KMS-11 (cell line): Measurements from ENCODE around the gene BICDL1.

ENCODE experiments used
- H2AFZ ChIP-seq: fragments of 200-600 bp; sonication (generic); 2 replicates; pipeline ENCODE4 v1.6.1; 2016; ENCODE audit warnings: antibody characterized with exemption, mixed run types, low read depth
- H3K27ac ChIP-seq: fragments of 200-600 bp; sonication (generic); 2 replicates; pipeline ENCODE4 v1.6.1; 2016; ENCODE audit warnings: mild to moderate bottlenecking, mixed run types
- H3K27me3 ChIP-seq: fragments of 200-600 bp; sonication (generic); 2 replicates; pipeline ENCODE4 v1.6.1; 2017; ENCODE audit warnings: mild to moderate bottlenecking, low read depth, mixed run types, moderate library complexity; ENCODE audit not compliant: insufficient read depth
- H3K36me3 ChIP-seq: fragments of 200-600 bp; sonication (generic); 2 replicates; pipeline ENCODE4 v1.6.1; 2017; ENCODE audit warnings: mild to moderate bottlenecking, mixed run types; ENCODE audit not compliant: insufficient read depth
- H3K4me1 ChIP-seq: fragments of 200-600 bp; sonication (generic); 2 replicates; pipeline ENCODE4 v1.6.1; 2016; ENCODE audit warnings: mild to moderate bottlenecking, low read depth, mixed run types; ENCODE audit not compliant: poor library complexity, severe bottlenecking
- H3K4me2 ChIP-seq: fragments of 200-600 bp; sonication (generic); 2 replicates; pipeline ENCODE4 v1.7.0; 2016; ENCODE audit warnings: mild to moderate bottlenecking, mixed run types
- H3K4me3 ChIP-seq: fragments of 200-600 bp; sonication (generic); IDR thresholded peaks from 2 replicates; pipeline ENCODE4 v1.6.1; 2017; ENCODE audit warnings: low read depth, low read length, mixed read lengths; ENCODE audit not compliant: insufficient read depth
- H3K79me2 ChIP-seq: fragments of 200-600 bp; sonication (generic); 2 replicates; pipeline ENCODE4 v1.6.1; 2016; ENCODE audit warnings: low read depth, mixed run types; ENCODE audit not compliant: insufficient read depth
- H3K9ac ChIP-seq: fragments of 200-600 bp; sonication (generic); 2 replicates; pipeline ENCODE4 v1.6.1; 2016; ENCODE audit warnings: mild to moderate bottlenecking, mixed run types
- H4K20me1 ChIP-seq: fragments of 200-600 bp; sonication (generic); 2 replicates; pipeline ENCODE4 v1.6.1; 2016; ENCODE audit warnings: mild to moderate bottlenecking, mixed run types; ENCODE audit not compliant: insufficient read depth
- TF ChIP-seq, protein P1 (sequence below): fragments of 200-600 bp; sonication (generic); conservative IDR thresholded peaks from 2 replicates; pipeline ENCODE4 v1.6.1; 2017; ENCODE audit warnings: low read depth, mild to moderate bottlenecking, antibody characterized with exemption, low read length, moderate library complexity, mixed read lengths

The BICDL1 gene

DNA sequence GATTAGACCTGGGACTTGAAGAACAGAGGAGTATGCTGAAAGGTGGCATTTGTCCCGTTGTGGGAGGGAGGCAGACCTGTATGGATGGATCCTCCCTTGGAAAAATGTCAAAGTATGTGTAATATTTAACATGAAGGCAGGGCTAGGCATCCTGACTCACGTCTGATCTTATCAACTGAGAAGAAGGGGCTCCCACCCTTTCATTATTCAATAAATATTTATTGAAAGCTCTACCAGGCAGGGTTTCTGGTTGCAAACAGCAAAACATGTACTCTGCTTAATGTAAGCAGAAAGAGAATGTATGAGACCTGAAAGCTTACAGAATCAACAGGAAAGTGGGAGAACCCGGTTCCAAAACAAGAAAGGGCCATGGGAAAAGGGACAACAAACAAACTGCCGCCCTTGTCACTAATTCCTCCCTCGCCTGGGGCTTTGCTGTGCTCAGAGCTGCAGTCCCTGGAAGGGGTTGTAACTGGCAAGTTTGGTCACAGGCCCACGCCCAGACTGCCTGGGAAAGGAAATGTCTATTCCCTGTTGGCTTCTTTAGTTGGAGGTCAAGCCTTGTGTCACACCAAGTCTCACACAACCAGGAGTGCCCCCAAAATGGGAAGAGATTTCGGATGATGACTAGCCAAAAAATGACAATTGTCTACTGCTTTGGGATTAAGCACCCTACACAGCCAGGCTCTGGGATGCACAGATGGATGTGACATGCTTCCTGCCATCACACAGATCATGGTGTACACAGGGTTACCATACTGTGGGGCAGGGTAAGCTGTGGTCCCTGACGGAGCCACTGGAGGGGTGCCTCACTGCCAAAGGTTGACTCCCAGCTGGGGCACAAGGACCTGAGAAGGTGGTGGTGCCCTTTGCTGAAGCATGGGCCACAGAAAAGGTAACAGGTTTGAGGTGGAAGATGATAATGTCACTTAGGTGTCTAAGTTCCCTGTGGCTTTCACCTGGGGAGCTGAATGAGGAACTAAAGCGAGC lies 90.7 kb downstream of the BICDL1 start:
- Histone ChIP-seq H4K20me1 (no peaks in the 10 kb centered on the region), H3K79me2 (no peaks in the 10 kb centered on the region), H3K36me3 (no peaks in the 10 kb centered on the region), H3K9ac (no peak overlapping the region), H3K27ac (no peak overlapping the region), H3K4me2 (no peak overlapping the region), H3K4me1 (no peaks in the 10 kb centered on the region), H3K27me3 (no peaks in the 10 kb centered on the region), H3K4me3 (no peak overlapping the region), H2AFZ (no peak overlapping the region)
- TF ChIP-seq, protein P1, sequence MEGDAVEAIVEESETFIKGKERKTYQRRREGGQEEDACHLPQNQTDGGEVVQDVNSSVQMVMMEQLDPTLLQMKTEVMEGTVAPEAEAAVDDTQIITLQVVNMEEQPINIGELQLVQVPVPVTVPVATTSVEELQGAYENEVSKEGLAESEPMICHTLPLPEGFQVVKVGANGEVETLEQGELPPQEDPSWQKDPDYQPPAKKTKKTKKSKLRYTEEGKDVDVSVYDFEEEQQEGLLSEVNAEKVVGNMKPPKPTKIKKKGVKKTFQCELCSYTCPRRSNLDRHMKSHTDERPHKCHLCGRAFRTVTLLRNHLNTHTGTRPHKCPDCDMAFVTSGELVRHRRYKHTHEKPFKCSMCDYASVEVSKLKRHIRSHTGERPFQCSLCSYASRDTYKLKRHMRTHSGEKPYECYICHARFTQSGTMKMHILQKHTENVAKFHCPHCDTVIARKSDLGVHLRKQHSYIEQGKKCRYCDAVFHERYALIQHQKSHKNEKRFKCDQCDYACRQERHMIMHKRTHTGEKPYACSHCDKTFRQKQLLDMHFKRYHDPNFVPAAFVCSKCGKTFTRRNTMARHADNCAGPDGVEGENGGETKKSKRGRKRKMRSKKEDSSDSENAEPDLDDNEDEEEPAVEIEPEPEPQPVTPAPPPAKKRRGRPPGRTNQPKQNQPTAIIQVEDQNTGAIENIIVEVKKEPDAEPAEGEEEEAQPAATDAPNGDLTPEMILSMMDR = no peak

DNA sequence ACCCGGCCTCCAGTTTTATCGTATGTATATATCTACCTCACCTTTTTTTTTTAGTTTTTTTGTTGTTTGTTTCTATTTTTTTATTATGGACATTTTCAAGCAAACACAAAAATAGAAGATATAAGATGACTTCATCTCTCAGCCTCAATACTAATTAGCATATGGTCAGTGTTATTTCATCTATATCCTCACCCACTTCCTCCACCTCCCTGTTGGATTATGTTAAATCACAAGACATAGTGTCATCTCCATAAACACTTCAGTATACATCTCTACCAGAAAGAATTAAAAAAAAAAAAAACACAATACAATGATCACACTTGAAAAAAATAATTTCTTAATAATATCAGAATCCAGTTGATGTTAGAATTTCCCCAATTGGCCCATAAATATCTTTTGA lies 92.6 kb downstream of the BICDL1 start:
- TF ChIP-seq, protein P1 = no peak
- Histone ChIP-seq H3K9ac (no peak overlapping the region), H3K79me2 (no peaks in the 10 kb centered on the region), H3K4me2 (no peak overlapping the region), H3K4me1 (peaks cover 13% of the 10 kb centered on the region), H3K36me3 (no peaks in the 10 kb centered on the region), H3K27ac (no peak overlapping the region), H3K27me3 (no peaks in the 10 kb centered on the region), H2AFZ (no peak overlapping the region), H4K20me1 (no peaks in the 10 kb centered on the region), H3K4me3 (no peak overlapping the region)

DNA sequence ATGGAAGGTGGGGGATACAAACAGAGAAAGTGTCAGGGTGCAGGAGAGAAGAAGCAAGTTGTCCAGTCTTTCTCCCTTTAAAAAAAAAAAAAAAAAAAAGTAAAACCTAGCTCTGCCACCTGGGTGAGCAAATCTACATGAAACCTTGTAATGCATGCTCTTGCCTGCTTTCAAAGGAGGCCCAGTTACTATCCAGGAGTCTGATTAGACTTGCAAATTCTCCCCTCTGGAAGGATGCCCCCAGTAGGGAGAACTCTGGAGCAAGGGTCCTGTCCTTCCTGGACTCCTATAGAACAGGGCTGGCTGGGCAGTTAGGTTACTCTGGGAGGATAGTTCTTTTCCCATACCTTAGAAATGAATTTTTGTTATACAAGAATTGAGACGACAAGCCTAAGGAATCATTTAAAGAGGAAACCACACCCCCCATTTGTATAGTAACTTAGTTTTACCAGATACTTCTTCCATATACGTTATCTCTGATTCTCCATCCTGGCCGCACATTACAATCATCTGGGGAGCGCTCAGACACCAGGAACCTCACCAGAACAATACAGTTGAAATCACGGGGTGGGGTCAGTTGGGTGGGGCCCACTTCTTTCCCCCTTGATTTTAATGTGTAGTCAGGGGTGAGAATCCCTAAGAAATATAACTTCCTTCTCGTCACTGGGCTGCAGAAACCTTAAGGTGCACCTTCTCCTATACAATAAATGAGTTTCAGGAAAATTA lies 97.0 kb downstream of the BICDL1 start:
- peak overlapping the region; percentile 75 for H2AFZ ChIP-seq
- H3K27ac ChIP-seq = peak overlapping the region; percentile 85
- TF ChIP-seq, protein P1 = no peak

DNA sequence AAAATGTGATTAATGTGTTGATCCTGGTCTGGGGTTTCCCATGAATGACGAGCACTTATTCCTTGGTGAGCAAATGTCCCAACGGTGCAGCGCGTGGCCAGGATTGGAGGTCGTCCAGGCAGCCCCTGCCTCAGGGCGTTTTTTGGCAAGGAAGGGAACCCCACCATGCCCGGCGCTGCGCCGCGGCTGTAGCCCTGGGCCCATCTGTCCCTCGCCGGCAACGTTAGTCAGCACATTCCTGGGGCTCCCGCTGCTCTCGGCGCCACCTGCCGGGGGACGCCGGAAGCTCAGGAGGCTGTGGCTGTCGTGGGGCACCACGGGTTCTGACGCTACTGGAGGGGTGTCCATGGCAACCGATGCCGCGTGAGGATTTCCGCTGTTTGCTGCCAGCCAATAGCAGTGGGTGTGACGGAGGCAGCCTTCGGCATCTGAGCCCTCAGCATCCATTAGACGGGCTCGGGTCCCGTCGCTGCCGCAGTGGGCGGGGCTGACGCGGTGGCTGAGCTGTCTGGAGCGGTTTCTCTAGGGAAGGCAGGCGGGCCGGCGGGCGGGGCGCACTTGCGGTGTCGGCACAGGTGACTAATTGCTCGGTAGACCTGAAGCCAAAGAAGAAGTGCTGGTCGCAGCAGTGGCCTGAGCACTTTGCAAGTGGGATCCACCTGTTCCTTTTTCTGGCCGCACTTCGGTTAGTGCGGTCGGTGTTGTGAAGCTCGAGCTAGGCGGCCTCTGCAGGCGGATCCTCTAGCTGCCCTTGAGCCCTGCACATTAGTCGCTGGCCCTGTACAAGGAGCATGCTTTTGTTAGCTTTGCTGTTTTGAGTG lies 98.0 kb downstream of the BICDL1 start:
- no peaks in the 10 kb centered on the region for H3K36me3 ChIP-seq
- TF ChIP-seq, protein P1 = peak; percentile 74
- peak overlapping the region; percentile 85 for H3K27ac ChIP-seq
- peak overlapping the region; percentile 93 for H3K4me2 ChIP-seq
- peaks cover 22% of the 10 kb centered on the region for H3K4me1 ChIP-seq
- H3K4me3 ChIP-seq = no peak overlapping the region
- H3K79me2 ChIP-seq = no peaks in the 10 kb centered on the region
- peak overlapping the region; percentile 75 for H2AFZ ChIP-seq
- H3K9ac ChIP-seq = peak overlapping the region; percentile 79; the same call in 1 of the 2 replicates
- no peaks in the 10 kb centered on the region for H3K27me3 ChIP-seq
- H4K20me1 ChIP-seq = no peaks in the 10 kb centered on the region

More for the DNA sequence above, 97.0 kb downstream of the BICDL1 start:
- H3K4me1 ChIP-seq = peaks cover 22% of the 10 kb centered on the region
- peak overlapping the region; percentile 93 for H3K4me2 ChIP-seq
- no peaks in the 10 kb centered on the region for H3K79me2 ChIP-seq
- H3K27me3 ChIP-seq = no peaks in the 10 kb centered on the region
- H3K4me3 ChIP-seq = no peak overlapping the region
- no peaks in the 10 kb centered on the region for H3K36me3 ChIP-seq
- no peaks in the 10 kb centered on the region for H4K20me1 ChIP-seq
- peak overlapping the region; percentile 79; the same call in 1 of the 2 replicates for H3K9ac ChIP-seq
